HG02623 (cell line): ENCODE results near the gene ANKRD60.

Experiments used
- ATAC-seq: cut with Tn5 transposase; IDR thresholded peaks from one replicate; pipeline ENCODE4 v1.9.1; 2021; ENCODE audit warnings: moderate library complexity; ENCODE audit not compliant: unreplicated experiment

Gene ANKRD60

DNA sequence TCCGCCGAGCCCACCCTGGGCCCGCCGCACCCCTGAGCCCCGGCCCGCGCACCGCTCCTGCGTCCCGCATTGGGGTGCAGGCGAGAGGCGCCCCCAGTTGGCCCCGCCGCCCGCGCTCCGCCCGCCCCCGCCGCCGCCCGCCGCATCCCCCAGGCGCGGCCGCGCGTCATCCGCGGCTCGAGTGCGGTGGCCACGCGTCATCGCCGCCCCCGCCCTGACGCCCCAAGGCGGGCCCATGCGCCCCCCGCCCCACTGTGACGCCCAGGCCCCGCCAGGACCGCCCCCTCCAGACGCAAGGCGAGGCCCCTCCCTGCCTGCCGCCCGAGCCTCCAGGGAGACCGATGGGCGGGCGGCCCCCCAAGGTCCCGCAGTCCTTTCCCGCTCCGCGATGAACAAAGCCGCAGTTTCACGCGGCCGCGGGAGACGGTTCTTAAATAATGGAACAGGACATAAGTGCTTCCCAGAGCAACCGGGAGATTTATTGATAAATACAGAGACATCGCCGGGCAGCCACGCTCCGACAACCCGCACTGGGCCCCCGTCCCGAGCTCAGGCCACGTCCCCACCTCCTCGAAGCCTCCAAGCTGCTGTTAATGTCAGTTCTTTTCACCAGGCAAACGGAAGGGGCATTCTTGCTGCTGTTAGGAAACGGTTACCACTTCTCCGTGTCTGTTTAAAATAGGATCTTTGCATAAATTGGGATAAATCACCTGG, at the start of gene ANKRD60:
Gene ANKRD60, minus strand, starts transcription at position 170 of the 714 bp plus-strand sequence. Its CDS starts 0 bp downstream, at position 170.
- ATAC-seq = no peak

DNA sequence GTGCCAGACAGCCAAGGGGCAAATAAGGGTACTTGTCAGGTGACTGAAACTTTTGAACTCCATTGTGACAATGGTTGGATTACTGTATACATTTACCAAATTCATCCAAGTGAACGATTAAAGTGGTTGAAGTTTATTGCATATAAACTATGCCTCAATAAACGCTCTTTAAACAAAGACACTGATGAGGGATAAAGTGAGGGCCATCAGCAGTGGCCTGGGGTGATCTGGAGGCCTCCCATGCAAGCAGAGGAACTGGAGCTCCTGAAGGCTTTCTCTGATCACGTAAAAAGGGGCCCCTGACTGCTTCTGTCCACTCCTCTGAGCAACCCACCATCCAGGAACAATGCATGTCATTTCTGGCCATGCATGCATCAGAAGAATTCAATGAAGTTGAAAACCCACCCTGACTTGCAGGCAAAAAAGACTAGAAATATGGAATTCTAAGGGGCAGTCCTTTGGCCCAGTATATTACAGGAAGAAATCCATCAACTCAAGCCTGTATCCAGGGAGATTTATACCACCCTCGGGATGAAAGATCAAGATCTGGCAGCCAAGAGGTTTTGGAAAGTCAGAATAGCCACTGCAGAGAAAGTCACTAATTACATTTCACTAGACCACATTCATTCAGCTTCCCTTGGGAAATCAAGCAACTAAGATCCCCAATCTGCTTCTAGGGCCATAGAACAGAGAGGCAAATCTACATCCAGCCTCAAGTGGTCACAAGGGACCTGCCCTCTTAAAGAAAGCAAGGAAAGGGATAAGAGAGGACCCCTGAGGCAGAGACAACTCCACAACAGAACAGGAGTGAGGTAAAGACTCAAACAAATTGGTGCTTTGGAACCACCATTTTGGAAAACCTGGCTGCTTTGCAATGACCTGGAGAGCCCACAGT, 49.4 kb upstream of the ANKRD60 start:
- no peak for ATAC-seq

GRCh38 chr20:58277107-58277506, 48.7 kb upstream of the ANKRD60 start:
- no peak for ATAC-seq

DNA sequence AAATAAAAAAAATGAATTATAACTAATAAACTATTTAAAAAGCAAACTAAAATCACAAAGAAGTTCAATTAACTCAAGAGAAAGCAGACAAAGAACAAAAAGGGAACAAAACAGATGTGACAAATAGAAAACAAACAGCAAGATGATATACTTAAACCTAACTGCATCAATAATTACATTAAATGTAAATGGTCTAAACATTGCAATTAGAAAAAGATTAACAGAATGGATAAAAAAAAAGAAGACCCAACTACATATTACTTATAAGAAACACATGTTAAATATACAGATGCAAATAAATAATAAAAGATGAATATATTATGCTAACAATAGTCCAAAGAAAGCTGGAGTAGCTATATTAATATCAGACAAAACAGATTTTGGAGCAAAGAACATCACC, 45.9 kb upstream of the ANKRD60 start:
- no peak for ATAC-seq

GRCh38 chr20:58271606-58272351, 43.3 kb upstream of the ANKRD60 start:
- ATAC-seq = no peak

DNA sequence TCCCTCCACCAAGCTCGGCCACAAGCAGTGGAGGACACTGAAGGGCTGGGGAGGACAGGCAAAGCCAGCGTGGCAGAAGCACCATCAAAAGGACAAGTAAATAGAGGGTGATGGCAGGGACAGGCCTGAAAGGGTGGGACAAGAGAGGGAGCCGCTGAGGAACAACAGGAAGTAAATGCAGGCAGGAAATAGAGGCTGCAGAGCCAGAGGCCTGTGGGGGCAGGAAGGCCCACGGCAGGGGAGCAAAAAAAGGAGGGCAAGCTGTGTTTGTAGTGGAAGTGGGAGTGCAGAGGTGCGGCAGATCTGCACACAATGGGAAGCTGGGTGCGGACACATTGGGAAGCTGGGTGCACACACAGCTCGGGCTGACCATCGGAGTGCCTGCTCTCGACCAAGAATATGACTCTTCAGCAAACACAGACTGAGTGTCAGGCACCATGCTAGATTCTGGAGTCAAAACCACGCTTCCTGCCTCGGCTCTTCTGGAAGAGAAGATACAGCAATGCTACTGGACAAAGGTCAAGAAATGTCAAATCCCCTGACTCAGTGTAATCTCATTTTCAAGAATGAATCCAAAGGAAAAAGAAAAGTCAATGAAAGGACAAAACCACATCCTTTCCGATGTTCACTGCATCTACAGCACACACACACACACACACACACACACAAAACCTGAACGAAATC, 40.6 kb upstream of the ANKRD60 start:
- no peak for ATAC-seq

GRCh38 chr20:58268421-58268821, 40.0 kb upstream of the ANKRD60 start:
- no peak for ATAC-seq

GRCh38 chr20:58267389-58268215, 39.1 kb upstream of the ANKRD60 start:
- no peak for ATAC-seq

DNA sequence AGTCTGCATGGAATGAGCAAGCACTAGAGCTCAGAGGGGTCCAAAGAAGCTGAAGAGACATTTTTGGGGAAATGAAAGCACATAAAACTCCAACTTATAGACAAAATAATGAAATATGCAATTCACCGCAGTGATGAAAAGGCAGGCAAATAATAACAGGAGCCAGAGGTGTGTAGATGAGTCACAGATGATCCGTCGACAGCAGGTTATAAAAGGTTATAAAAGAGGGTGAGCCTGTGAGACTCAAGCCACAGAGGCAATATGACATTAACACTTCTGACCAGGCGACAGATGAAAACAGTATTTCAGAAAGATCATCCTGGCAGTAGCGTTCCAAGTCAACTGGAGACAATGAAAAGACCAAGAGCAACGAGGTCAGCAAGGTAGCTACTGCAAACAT, 35.8 kb upstream of the ANKRD60 start:
- no peak for ATAC-seq

DNA sequence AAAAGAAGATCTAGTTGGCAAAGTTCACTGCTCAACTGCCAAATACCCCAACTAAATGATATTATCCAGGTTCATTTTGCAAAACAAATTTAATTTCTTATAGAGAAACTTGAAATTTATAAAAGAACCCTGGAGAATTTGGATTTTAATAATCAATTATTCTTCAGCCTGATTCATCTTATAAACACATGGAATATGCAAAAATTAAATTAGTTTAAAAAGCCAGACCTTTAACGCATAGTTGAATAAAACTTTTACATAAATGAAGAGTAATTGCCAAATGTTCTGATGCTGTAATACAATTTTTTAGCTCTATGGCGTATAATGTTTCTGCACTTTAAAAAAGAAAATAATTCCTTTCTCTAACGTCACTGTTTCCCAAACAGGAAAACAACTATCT, 33.2 kb upstream of the ANKRD60 start:
- no peak for ATAC-seq

DNA sequence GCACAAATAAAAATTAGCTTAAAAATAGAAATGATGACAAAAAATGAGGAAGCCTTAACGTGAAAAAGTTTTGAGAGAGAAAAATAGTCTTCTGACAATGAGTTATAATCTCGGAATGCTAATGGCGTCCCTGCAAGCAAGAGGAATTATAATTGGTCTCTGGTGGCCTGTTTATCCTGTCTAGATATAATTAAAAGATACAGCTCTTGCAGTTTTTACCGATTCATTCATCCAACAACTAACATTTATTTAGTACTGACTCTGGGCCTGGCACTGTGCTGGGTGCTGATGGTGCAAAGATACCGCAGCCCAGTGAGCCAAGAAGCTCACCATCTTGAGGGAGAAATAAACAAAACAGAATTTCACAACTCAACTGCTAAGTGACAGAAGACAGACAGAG, 31.6 kb upstream of the ANKRD60 start:
- ATAC-seq = no peak

DNA sequence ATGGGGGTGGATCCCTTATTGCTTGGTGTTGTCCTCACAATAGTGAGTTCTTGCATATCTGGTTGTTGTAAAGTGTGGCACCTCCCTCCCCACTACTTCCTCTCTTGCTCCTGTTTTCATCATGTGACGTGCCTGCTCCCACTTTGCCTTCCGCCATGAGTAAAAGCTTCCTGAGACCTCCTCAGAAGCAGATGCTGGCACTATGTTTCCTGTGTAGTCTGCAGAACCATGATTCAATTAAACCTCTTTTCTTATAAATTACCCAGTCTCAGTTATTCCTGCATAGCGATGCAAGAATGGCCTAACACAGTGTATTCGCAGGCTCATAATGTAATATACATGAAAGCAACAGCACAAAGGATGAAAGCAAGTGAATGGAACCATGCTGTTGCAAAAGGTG, 28.4 kb upstream of the ANKRD60 start:
- ATAC-seq = no peak

DNA sequence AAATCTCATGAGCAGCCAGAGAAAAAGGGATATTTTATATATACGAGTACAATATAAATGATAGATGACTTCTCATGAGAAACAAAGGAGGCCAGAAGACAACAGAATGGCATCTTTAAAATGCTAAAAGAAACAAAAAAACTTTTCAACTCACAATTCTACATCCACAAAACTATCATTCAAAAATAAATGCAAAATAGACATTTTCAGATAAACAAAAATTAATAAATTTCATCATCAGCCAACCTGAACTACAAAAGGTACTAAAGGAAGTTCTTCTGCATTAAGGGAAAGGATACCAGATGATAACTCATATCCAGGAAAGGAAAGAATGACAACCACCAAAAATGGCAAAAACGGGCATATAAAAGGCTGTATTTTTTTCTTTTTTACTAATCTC, 27.9 kb upstream of the ANKRD60 start:
- no peak for ATAC-seq

GRCh38 chr20:58254890-58255289, 26.4 kb upstream of the ANKRD60 start:
- ATAC-seq = no peak

- ATAC-seq = no peak
Observed at GRCh38 chr20:58251979-58252591, 23.6 kb upstream of the ANKRD60 start.

DNA sequence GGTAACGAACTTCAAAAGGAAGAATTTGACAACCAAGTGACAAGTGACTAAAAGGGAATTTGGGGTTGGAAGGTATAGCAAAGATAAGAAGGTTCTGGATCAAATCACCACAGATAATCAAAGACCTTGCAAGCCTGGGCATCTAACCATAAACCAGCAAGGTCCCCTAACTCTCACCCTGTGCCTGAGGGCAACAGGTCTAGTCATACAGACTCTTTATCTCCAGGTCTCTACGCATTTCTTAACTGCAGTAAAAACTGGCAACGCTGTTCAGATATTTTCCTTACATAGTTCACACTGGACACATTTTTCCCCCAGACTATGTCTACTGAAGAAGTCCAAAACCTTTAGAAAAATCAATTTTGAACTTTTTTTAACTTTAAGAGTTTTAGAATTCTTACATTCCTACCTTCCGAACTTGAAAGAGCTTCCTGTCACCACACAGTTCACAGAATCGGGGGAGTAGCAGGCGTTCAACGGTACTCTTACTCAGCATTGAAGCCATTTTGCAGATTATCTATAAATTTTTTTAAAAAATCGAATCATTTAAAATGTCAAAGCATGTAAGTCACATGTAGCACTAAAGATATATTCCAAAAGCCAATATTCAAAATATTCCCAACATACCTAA, 23.0 kb upstream of the ANKRD60 start:
- ATAC-seq = no peak

DNA sequence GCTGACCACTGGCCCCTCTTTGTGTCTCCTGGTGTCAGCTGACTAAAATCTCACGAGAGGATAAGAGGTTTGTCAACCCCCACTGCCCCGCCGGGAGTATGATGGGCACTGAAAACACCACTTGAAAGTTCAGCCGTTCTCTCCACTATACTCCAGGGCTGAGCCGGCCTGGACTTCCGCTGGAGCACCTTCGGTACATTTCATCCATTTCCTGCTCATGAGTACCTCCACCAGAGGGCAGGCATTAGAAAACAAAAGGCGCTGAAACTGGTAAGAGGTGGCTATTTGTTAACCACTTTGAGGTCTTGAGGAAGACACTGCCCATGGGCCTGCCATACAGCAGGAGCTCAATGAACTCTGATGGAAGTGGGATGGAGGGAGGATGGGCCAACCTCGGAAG, 17.9 kb upstream of the ANKRD60 start:
- no peak for ATAC-seq

- no peak for ATAC-seq
Observed at GRCh38 chr20:58245931-58246330, 17.5 kb upstream of the ANKRD60 start.
